Spleen (tissue), 11 donors: Measurements from ENCODE around the gene ARL14. TPM values are rescaled to one million over a fixed set of nuclear protein-coding genes. Genes with fewer than 3 reads are reported as not detected.

ENCODE experiments used
- DNase-seq: peaks from one replicate; pipeline ENCODE4 v3.0.0-alpha.2; 2020
- H3K27ac ChIP-seq, 8 donors: fragments of 200-600 bp; sonication (generic) in 7 of 8; 1 replicate in 4 of 8; 2 replicates in 4 of 8; pipeline versions ENCODE4 v1.5.0 to v1.8.0; 2016 to 2021; ENCODE audit warnings: inconsistent platforms in 4 of 8, mild to moderate bottlenecking in 4 of 8, moderate library complexity in 1 of 8
- H3K27me3 ChIP-seq, 7 donors: fragments of 200-600 bp; sonication (generic) in 6 of 7; replicated peaks in 1 of 7; 1 replicate in 4 of 7; 2 replicates in 3 of 7; pipeline versions ENCODE4 v1.5.0 to v1.8.0; 2016 to 2021; ENCODE audit warnings: inconsistent platforms in 3 of 7, mild to moderate bottlenecking in 1 of 7
- H3K36me3 ChIP-seq, 6 donors: fragments of 200-600 bp; sonication (generic) in 5 of 6; 1 replicate in 4 of 6; 2 replicates in 2 of 6; pipeline versions ENCODE4 v1.5.0 to v1.8.0; 2016 to 2021; ENCODE audit warnings: inconsistent platforms in 2 of 6
- H3K4me1 ChIP-seq, 6 donors: fragments of 200-600 bp; sonication (generic) in 5 of 6; 1 replicate in 3 of 6; 2 replicates in 3 of 6; pipeline versions ENCODE4 v1.5.0 to v1.8.0; 2016 to 2021; ENCODE audit warnings: inconsistent platforms in 3 of 6
- H3K4me3 ChIP-seq, 8 donors: fragments of 200-600 bp; sonication (generic) in 7 of 8; 1 replicate in 4 of 8; 2 replicates in 4 of 8; pipeline versions ENCODE4 v1.5.0 to v1.8.0; 2016 to 2021; ENCODE audit warnings: inconsistent platforms in 4 of 8, mild to moderate bottlenecking in 4 of 8, moderate library complexity in 2 of 8
- H3K9me3 ChIP-seq, 8 donors: fragments of 200-600 bp; sonication (generic) in 7 of 8; 1 replicate in 4 of 8; 2 replicates in 4 of 8; pipeline versions ENCODE4 v1.5.0 to v1.8.0; 2016 to 2021; ENCODE audit warnings: inconsistent platforms in 4 of 8
- POLR2A ChIP-seq, 3 donors: fragments of 450-650 bp; IDR thresholded peaks; one replicate each; pipeline ENCODE4 v1.5.1; 2017; ENCODE audit warnings: antibody characterized with exemption in 3 of 3, mild to moderate bottlenecking in 1 of 3
- POLR2AphosphoS5 ChIP-seq, 3 donors: sonication (generic); formaldehyde crosslinking; IDR thresholded peaks; one replicate each; pipeline ENCODE4 v1.5.1; 2017; ENCODE audit warnings: antibody characterized with exemption in 3 of 3
- WGBS, 5 donors: extraction: QIAGEN DNeasy Blood & Tissue Kit in 3 of 5; methylation state at CpG; one replicate each; pipeline versions ENCODE4 v1.1.5 to v1.1.7; 2013 to 2018; 5-methylcytosine and 5-hydroxymethylcytosine counted together
- intact Hi-C: fragments of 100-400 bp; cut with DNase I; formaldehyde crosslinking; loops from one replicate; pipeline ENCODE4 v1.15.0; 2023; ENCODE audit warnings: low total_unique reads
- polyA plus RNA-seq, 3 donors: library from polyadenylated mRNA; stranded (reverse); fragments of 200-250 nt; gene quantifications; one replicate each; pipeline ENCODE4 v1.2.1, GENCODE V29; 2013
- total RNA-seq, 7 donors: library from RNA; depleted of rRNA in 3 of 7; stranded (reverse); fragments of >200 nt in 3 of 7; fragmentation: NEBNext Ultra II Directional in 4 of 7; extraction: Animal tissue kit (Norgen Biotek cat#: 25700) in 4 of 7; gene quantifications; one replicate each; pipeline versions ENCODE4 v1.1.0 to v1.2.1, GENCODE V29; 2016 to 2021
- TF ChIP-seq, protein P1 (sequence below), 11 experiments: fragments of 200-600 bp in 7 of 11; fragments of 450-650 bp in 4 of 11; sonication (generic) in 4 of 11; IDR thresholded peaks in 8 of 11; conservative IDR thresholded peaks in 3 of 11; 1 replicate in 7 of 11; 2 replicates in 4 of 11; pipeline versions ENCODE4 v1.4.0 to v1.8.0; 2016 to 2021; ENCODE audit warnings: antibody characterized with exemption in 11 of 11, inconsistent platforms in 4 of 11, mild to moderate bottlenecking in 1 of 11
- donor health status: healthy with polysubstance abuse.
- donor health status: DM: no; HTN: no; CAD: no; lungs with moderate emphysema.
- donor health status: DM: no; HTN: no; CAD: no.
- donor health status: Bipolar disorder and iron deficiency.
- donor health status: healthy.
- donor health status: DM: no; HTN: no; CAD: no.
- donor health status: DM: yes; HTN: yes; CAD: no.

The ARL14 gene
- total and polyA plus RNA-seq, 10 donors: 0.11 to 0.39 (median 0.26) TPM; not detected in 7

DNA sequence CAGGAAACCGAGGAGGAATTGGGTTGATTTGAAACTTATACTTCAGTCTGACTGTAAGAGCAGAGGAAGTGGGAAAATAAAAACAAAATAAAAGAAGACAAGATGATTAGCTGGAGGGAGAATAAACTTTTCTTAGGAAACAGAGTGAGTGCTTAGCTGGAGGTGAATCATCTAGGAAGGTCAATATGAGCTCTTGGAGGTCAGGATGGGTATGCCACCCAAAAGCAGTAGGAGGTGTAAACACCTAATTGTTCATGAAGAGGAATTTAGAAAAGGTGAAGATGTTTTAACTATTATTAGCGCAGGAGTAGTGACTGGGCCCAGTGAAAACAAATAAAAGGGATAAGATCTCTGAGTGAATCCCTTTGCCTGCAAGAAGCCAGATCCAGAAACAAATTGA, 39.9 kb upstream of the ARL14 start:
- TF ChIP-seq POLR2A (IDR thresholded peaks at IDR 0.05): no peak
- TF ChIP-seq POLR2AphosphoS5 (IDR thresholded peaks at IDR 0.05): no peak
- TF ChIP-seq, protein P1, sequence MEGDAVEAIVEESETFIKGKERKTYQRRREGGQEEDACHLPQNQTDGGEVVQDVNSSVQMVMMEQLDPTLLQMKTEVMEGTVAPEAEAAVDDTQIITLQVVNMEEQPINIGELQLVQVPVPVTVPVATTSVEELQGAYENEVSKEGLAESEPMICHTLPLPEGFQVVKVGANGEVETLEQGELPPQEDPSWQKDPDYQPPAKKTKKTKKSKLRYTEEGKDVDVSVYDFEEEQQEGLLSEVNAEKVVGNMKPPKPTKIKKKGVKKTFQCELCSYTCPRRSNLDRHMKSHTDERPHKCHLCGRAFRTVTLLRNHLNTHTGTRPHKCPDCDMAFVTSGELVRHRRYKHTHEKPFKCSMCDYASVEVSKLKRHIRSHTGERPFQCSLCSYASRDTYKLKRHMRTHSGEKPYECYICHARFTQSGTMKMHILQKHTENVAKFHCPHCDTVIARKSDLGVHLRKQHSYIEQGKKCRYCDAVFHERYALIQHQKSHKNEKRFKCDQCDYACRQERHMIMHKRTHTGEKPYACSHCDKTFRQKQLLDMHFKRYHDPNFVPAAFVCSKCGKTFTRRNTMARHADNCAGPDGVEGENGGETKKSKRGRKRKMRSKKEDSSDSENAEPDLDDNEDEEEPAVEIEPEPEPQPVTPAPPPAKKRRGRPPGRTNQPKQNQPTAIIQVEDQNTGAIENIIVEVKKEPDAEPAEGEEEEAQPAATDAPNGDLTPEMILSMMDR (IDR thresholded peaks at IDR 0.05 in 8 of 11, conservative IDR thresholded peaks at IDR 0.05 in 3 of 11): no peak
- no peak for DNase-seq
- Histone ChIP-seq H3K4me1 (no peaks in the 10 kb centered on the region), H3K27ac (no peak overlapping the region), H3K4me3 (no peak overlapping the region), H3K27me3 (no peaks in the 10 kb centered on the region), H3K36me3 (no peaks in the 10 kb centered on the region), H3K9me3 (no peaks in the 10 kb centered on the region)
- intact Hi-C loops: no loop called here
- WGBS, 5 donors: 81 to 94% (median 83%) methylated on average over 2 of the region's 2 CpGs

DNA sequence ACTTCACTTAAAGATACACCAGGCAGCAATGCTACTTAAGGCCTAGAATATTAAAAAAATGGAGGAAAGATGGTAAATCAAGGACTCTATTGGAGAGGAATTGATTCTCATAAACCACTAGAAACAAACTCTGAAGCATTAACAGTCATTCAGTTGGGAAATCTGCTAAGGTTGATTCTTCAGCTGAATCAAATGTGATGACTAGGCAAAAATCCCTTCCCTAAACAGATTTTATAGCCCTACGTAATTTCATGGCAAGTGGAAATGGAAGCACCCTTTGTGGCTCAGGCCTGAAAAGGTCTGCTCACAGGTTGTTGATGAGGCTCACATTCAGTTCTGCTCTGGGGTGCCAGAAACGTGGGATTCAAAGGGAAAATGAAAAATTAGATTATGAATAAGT, 38.8 kb upstream of the ARL14 start:
- H3K4me1 ChIP-seq: no peaks in the 10 kb centered on the region
- H3K27ac ChIP-seq: no peak overlapping the region
- no peaks in the 10 kb centered on the region for H3K27me3 ChIP-seq
- H3K4me3 ChIP-seq: no peak overlapping the region
- intact Hi-C loops: no loop called here
- TF ChIP-seq POLR2A (IDR thresholded peaks at IDR 0.05) (no peak), POLR2AphosphoS5 (IDR thresholded peaks at IDR 0.05) (no peak)
- H3K36me3 ChIP-seq: no peaks in the 10 kb centered on the region
- no peak for DNase-seq
- 55 to 80% (median 69%) methylated on average over 2 of the region's 2 CpGs for WGBS, 5 donors
- H3K9me3 ChIP-seq: no peaks in the 10 kb centered on the region

DNA sequence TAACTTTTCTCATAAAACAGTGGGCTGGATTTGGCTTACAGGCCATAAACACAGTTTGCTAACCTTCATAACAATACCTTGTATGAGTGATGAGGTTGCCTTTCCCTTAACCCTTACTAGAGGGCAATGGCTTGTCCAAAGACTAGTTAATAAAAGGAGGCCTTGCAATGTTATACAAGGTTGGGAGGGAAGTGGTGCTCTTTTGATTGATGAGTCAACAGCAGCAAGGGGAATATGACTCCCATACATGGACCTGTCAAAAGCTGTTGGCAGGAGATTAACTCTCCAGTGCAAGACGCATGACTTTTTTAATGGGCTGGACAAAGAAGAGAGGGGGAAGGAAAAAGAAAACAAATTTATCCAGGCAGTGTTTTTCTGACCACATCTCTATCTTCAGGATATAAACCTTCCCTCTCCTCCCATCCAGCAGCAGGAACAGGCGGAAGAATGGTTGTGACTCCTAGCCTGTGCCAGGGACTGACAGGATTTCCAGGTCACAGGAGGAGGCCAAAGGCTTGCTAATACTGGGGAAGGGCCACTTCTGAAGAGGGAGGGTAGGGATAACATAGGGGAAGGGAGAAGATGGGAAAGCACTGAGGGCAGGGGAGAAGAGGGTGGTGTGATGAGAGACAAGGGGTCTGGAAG, 35.2 kb upstream of the ARL14 start:
- Histone ChIP-seq H3K36me3 (no peaks in the 10 kb centered on the region), H3K27ac (peak overlapping the region in 4 of 8 donors; percentile 10 to 30 (median 23)), H3K27me3 (no peaks in the 10 kb centered on the region), H3K4me1 (no peaks in the 10 kb centered on the region), H3K9me3 (no peaks in the 10 kb centered on the region), H3K4me3 (no peak overlapping the region)
- DNase-seq: no peak
- WGBS, 5 donors: 47 to 79% (median 64%) methylated on average over 2 of the region's 2 CpGs
- intact Hi-C loops: no loop called here
- TF ChIP-seq POLR2A (IDR thresholded peaks at IDR 0.05) (no peak), POLR2AphosphoS5 (IDR thresholded peaks at IDR 0.05) (peak in 1 of 3 donors; percentile 54)
- TF ChIP-seq, protein P1 (IDR thresholded peaks at IDR 0.05 in 8 of 11, conservative IDR thresholded peaks at IDR 0.05 in 3 of 11): no peak

GRCh38 chr3:160643994-160644393, 33.0 kb upstream of the ARL14 start:
- no peak overlapping the region for H3K4me3 ChIP-seq
- no peaks in the 10 kb centered on the region for H3K4me1 ChIP-seq
- no peaks in the 10 kb centered on the region for H3K9me3 ChIP-seq
- intact Hi-C loops: no loop called here
- H3K36me3 ChIP-seq: no peaks in the 10 kb centered on the region
- H3K27me3 ChIP-seq: no peaks in the 10 kb centered on the region
- no peak overlapping the region for H3K27ac ChIP-seq
- no peak for TF ChIP-seq POLR2AphosphoS5 (IDR thresholded peaks at IDR 0.05)
- no peak for TF ChIP-seq POLR2A (IDR thresholded peaks at IDR 0.05)
- TF ChIP-seq, protein P1 (IDR thresholded peaks at IDR 0.05 in 8 of 11, conservative IDR thresholded peaks at IDR 0.05 in 3 of 11): no peak
- 80 to 92% (median 84%) methylated on average over 3 of the region's 3 CpGs for WGBS, 5 donors
- DNase-seq: no peak
